GM23338 (cell line): ENCODE data around the gene TMUB1. TPM values are rescaled to one million over a fixed set of nuclear protein-coding genes. Genes with fewer than 3 reads are reported as not detected.

Experiments used
- ATAC-seq: fragments of 200-7000 bp; cut with Tn5 transposase; 3 replicates; pipeline ENCODE4 v1.9.1; 2020
- DNase-seq: peaks from one replicate; pipeline ENCODE4 v3.0.0-alpha.2; 2015; ENCODE audit warnings: low spot score
- H2AFZ ChIP-seq: fragments of 200-600 bp; sonication (generic); 2 replicates; pipeline ENCODE4 v1.8.0; 2016; ENCODE audit warnings: antibody characterized with exemption, mild to moderate bottlenecking, moderate library complexity
- H3F3A ChIP-seq: fragments of 200-600 bp; sonication (generic); replicated peaks from 2 replicates; pipeline ENCODE4 v1.8.0; 2017; ENCODE audit warnings: antibody characterized with exemption, mixed run types, low read depth
- H3K27ac ChIP-seq: fragments of 200-600 bp; sonication (generic); 2 replicates; pipeline ENCODE4 v1.6.1; 2016; ENCODE audit warnings: low read depth
- H3K27me3 ChIP-seq: fragments of 200-600 bp; sonication (generic); 2 replicates; pipeline ENCODE4 v1.8.0; 2016; ENCODE audit warnings: mild to moderate bottlenecking, mixed run types, moderate library complexity; ENCODE audit not compliant: insufficient read depth
- H3K36me3 ChIP-seq: fragments of 200-600 bp; sonication (generic); 2 replicates; pipeline ENCODE4 v1.8.0; 2016; ENCODE audit warnings: mild to moderate bottlenecking; ENCODE audit not compliant: insufficient read depth
- H3K4me1 ChIP-seq: fragments of 200-600 bp; sonication (generic); 2 replicates; pipeline ENCODE4 v1.8.0; 2016; ENCODE audit warnings: mild to moderate bottlenecking, moderate library complexity; ENCODE audit not compliant: insufficient read depth
- H3K4me2 ChIP-seq: fragments of 200-600 bp; sonication (generic); 2 replicates; pipeline ENCODE4 v1.7.1; 2017; ENCODE audit warnings: mixed run types
- H3K4me3 ChIP-seq: fragments of 200-600 bp; sonication (generic); 2 replicates; pipeline ENCODE4 v1.6.1; 2016; ENCODE audit warnings: mixed run types
- H3K79me2 ChIP-seq: fragments of 200-600 bp; sonication (generic); replicated peaks from 2 replicates; pipeline ENCODE4 v1.8.0; 2017; ENCODE audit warnings: mild to moderate bottlenecking; ENCODE audit not compliant: insufficient read depth
- H3K9me2 ChIP-seq: fragments of 200-600 bp; sonication (generic); 2 replicates; pipeline ENCODE4 v1.8.0; 2017; ENCODE audit not compliant: insufficient read depth
- H4K20me1 ChIP-seq: fragments of 200-600 bp; sonication (generic); replicated peaks from 2 replicates; pipeline ENCODE4 v1.8.0; 2017; ENCODE audit warnings: mild to moderate bottlenecking; ENCODE audit not compliant: insufficient read depth
- H3K27ac Mint-ChIP-seq: 2 replicates; pipeline ENCODE4 v1.8.0; 2020; ENCODE audit warnings: inconsistent platforms, mild to moderate bottlenecking, moderate library complexity, mixed read lengths
- H3K27me3 Mint-ChIP-seq: 3 replicates; pipeline ENCODE4 v1.8.0; 2022; ENCODE audit warnings: low read depth, mild to moderate bottlenecking, moderate library complexity, mixed read lengths, inconsistent platforms; ENCODE audit not compliant: insufficient read depth, poor library complexity
- H3K36me3 Mint-ChIP-seq: 3 replicates; pipeline ENCODE4 v1.8.0; 2021; ENCODE audit warnings: low read depth, mild to moderate bottlenecking, inconsistent platforms, moderate library complexity, mixed read lengths
- H3K4me1 Mint-ChIP-seq: 3 replicates; pipeline ENCODE4 v1.8.0; 2020; ENCODE audit warnings: mild to moderate bottlenecking, inconsistent platforms, mixed read lengths
- H3K4me3 Mint-ChIP-seq: 3 replicates; pipeline ENCODE4 v1.8.0; 2021; ENCODE audit warnings: moderate library complexity, mild to moderate bottlenecking, inconsistent platforms, mixed read lengths
- H3K9me3 Mint-ChIP-seq: 3 replicates; pipeline ENCODE4 v1.8.0; 2020; ENCODE audit warnings: moderate library complexity, mild to moderate bottlenecking, inconsistent platforms, mixed read lengths
- CREB1 ChIP-seq: fragments of 250-450 bp; sonication (Bioruptor Pico); IDR thresholded peaks from 2 replicates; pipeline ENCODE4 v1.5.0; 2020; ENCODE audit warnings: low read depth, mild to moderate bottlenecking, moderate library complexity
- CTCF ChIP-seq, 2 experiments: fragments of 200-600 bp in 1 of 2; sonication (generic) in 1 of 2; conservative IDR thresholded peaks; 2 replicates each; pipeline versions ENCODE4 v1.5.1 to v1.6.1; 2016 to 2017; ENCODE audit warnings: antibody characterized with exemption in 2 of 2, low read depth in 2 of 2, mild to moderate bottlenecking in 2 of 2, moderate library complexity in 1 of 2
- EZH2 ChIP-seq: fragments of 200-600 bp; sonication (generic); IDR thresholded peaks from one replicate; pipeline ENCODE4 v1.8.0; 2017; ENCODE audit warnings: antibody characterized with exemption, mild to moderate bottlenecking, low read depth; ENCODE audit not compliant: unreplicated experiment
- EZH2phosphoT487 ChIP-seq: fragments of 200-600 bp; sonication (generic); IDR thresholded peaks from one replicate; pipeline ENCODE4 v1.8.1; 2018; ENCODE audit warnings: antibody characterized with exemption; ENCODE audit not compliant: unreplicated experiment
- JUNB ChIP-seq: IDR thresholded peaks from one replicate; pipeline ENCODE4 v1.6.1; 2016; ENCODE audit warnings: antibody characterized with exemption; ENCODE audit not compliant: unreplicated experiment
- NANOG ChIP-seq: IDR thresholded peaks from 2 replicates; pipeline ENCODE4 v1.6.1; 2016; ENCODE audit warnings: antibody characterized with exemption, borderline replicate concordance
- POLR2AphosphoS5 ChIP-seq: IDR thresholded peaks from 2 replicates; pipeline ENCODE4 v1.6.1; 2016; ENCODE audit warnings: antibody characterized with exemption, low read depth
- REST ChIP-seq: IDR thresholded peaks from one replicate; pipeline ENCODE4 v1.6.1; 2018; ENCODE audit warnings: antibody characterized with exemption; ENCODE audit not compliant: unreplicated experiment
- STAT1 ChIP-seq: IDR thresholded peaks from one replicate; pipeline ENCODE4 v1.6.1; 2016; ENCODE audit warnings: antibody characterized with exemption; ENCODE audit not compliant: unreplicated experiment
- ZNF114 ChIP-seq: fragments of 250-450 bp; sonication (Bioruptor Pico); IDR thresholded peaks from 2 replicates; pipeline ENCODE4 v1.5.0; 2020; ENCODE audit warnings: mild to moderate bottlenecking, moderate library complexity
- ZNF331 ChIP-seq: fragments of 250-450 bp; sonication (Bioruptor Pico); IDR thresholded peaks from 2 replicates; pipeline ENCODE4 v1.5.0; 2020; ENCODE audit warnings: low read depth, mild to moderate bottlenecking, moderate library complexity
- polyA plus RNA-seq: library from polyadenylated mRNA; unstranded; fragments of >200 nt; fragmentation: Nextera tagmentation; extraction: Ambion mirVana; gene quantifications from 2 replicates; pipeline ENCODE4 v1.2.1, GENCODE V29; 2016
- total RNA-seq: library from RNA; depleted of rRNA; stranded (reverse); fragments of >200 nt; shearing (Covaris generic); gene quantifications from 2 replicates; pipeline ENCODE4 v1.2.3, GENCODE V29; 2014
- TF ChIP-seq, protein P1 (sequence below): IDR thresholded peaks from 2 replicates; pipeline ENCODE4 v1.6.1; 2016; ENCODE audit warnings: antibody characterized with exemption
- TF ChIP-seq, protein P2 (sequence below): fragments of 250-450 bp; sonication (Bioruptor Pico); IDR thresholded peaks from 2 replicates; pipeline ENCODE4 v1.5.0; 2020; ENCODE audit warnings: mild to moderate bottlenecking, moderate library complexity

The TMUB1 gene
- total and polyA plus RNA-seq, 2 experiments from 2014 or later: 47.6 to 61.1 TPM

DNA sequence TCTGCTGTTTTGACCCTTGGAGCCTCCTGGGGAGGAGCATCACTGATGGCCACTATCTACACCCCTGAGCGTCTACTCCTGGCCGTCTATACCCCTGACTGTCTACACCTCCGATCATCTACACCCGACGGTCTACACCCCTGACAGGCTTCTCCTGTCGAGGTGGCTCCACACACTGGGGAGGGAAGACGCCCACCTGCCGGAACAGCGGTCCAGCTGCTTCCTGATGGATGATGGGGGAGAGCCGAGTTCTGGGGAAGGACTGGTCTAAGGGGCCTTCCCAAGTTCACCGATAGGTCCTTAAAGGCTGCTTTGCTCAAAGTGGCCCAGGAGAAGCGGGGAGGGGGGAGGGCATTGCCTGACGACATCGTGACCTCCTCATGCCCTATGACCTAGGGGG lies 44.9 kb upstream of the TMUB1 start:
- DNase-seq: no peak
- Mint-ChIP-seq H3K4me3 (no peak overlapping the region; the same call in 2 of the 3 replicates), H3K27ac (no peak overlapping the region), H3K4me1 (peaks cover 34% of the 10 kb centered on the region), H3K9me3 (no peaks in the 10 kb centered on the region), H3K27me3 (peaks cover 43% of the 10 kb centered on the region), H3K36me3 (peaks cover 33% of the 10 kb centered on the region)
- Histone ChIP-seq H3K27me3 (peaks cover 22% of the 10 kb centered on the region), H3K27ac (no peak overlapping the region), H3K36me3 (no peaks in the 10 kb centered on the region), H3K9me2 (no peaks in the 10 kb centered on the region), H4K20me1 (peaks cover 23% of the 10 kb centered on the region), H2AFZ (no peak overlapping the region), H3K4me3 (no peak overlapping the region), H3K79me2 (no peaks in the 10 kb centered on the region), H3K4me1 (peaks cover 12% of the 10 kb centered on the region), H3F3A (peaks cover 21% of the 10 kb centered on the region), H3K4me2 (no peak overlapping the region)
- TF ChIP-seq, protein P1, sequence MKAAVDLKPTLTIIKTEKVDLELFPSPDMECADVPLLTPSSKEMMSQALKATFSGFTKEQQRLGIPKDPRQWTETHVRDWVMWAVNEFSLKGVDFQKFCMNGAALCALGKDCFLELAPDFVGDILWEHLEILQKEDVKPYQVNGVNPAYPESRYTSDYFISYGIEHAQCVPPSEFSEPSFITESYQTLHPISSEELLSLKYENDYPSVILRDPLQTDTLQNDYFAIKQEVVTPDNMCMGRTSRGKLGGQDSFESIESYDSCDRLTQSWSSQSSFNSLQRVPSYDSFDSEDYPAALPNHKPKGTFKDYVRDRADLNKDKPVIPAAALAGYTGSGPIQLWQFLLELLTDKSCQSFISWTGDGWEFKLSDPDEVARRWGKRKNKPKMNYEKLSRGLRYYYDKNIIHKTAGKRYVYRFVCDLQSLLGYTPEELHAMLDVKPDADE: no peak
- TF ChIP-seq REST (no peak), POLR2AphosphoS5 (no peak), NANOG (no peak), ZNF331 (no peak), CREB1 (CRISPR knock-in tag) (no peak), JUNB (no peak), EZH2 (no peak), ZNF114 (no peak), EZH2phosphoT487 (no peak), CTCF (conservative IDR thresholded peaks at IDR 0.05; ENCODE audit: low read depth in 2 of 2) (no peak), STAT1 (no peak)
- TF ChIP-seq, protein P2, sequence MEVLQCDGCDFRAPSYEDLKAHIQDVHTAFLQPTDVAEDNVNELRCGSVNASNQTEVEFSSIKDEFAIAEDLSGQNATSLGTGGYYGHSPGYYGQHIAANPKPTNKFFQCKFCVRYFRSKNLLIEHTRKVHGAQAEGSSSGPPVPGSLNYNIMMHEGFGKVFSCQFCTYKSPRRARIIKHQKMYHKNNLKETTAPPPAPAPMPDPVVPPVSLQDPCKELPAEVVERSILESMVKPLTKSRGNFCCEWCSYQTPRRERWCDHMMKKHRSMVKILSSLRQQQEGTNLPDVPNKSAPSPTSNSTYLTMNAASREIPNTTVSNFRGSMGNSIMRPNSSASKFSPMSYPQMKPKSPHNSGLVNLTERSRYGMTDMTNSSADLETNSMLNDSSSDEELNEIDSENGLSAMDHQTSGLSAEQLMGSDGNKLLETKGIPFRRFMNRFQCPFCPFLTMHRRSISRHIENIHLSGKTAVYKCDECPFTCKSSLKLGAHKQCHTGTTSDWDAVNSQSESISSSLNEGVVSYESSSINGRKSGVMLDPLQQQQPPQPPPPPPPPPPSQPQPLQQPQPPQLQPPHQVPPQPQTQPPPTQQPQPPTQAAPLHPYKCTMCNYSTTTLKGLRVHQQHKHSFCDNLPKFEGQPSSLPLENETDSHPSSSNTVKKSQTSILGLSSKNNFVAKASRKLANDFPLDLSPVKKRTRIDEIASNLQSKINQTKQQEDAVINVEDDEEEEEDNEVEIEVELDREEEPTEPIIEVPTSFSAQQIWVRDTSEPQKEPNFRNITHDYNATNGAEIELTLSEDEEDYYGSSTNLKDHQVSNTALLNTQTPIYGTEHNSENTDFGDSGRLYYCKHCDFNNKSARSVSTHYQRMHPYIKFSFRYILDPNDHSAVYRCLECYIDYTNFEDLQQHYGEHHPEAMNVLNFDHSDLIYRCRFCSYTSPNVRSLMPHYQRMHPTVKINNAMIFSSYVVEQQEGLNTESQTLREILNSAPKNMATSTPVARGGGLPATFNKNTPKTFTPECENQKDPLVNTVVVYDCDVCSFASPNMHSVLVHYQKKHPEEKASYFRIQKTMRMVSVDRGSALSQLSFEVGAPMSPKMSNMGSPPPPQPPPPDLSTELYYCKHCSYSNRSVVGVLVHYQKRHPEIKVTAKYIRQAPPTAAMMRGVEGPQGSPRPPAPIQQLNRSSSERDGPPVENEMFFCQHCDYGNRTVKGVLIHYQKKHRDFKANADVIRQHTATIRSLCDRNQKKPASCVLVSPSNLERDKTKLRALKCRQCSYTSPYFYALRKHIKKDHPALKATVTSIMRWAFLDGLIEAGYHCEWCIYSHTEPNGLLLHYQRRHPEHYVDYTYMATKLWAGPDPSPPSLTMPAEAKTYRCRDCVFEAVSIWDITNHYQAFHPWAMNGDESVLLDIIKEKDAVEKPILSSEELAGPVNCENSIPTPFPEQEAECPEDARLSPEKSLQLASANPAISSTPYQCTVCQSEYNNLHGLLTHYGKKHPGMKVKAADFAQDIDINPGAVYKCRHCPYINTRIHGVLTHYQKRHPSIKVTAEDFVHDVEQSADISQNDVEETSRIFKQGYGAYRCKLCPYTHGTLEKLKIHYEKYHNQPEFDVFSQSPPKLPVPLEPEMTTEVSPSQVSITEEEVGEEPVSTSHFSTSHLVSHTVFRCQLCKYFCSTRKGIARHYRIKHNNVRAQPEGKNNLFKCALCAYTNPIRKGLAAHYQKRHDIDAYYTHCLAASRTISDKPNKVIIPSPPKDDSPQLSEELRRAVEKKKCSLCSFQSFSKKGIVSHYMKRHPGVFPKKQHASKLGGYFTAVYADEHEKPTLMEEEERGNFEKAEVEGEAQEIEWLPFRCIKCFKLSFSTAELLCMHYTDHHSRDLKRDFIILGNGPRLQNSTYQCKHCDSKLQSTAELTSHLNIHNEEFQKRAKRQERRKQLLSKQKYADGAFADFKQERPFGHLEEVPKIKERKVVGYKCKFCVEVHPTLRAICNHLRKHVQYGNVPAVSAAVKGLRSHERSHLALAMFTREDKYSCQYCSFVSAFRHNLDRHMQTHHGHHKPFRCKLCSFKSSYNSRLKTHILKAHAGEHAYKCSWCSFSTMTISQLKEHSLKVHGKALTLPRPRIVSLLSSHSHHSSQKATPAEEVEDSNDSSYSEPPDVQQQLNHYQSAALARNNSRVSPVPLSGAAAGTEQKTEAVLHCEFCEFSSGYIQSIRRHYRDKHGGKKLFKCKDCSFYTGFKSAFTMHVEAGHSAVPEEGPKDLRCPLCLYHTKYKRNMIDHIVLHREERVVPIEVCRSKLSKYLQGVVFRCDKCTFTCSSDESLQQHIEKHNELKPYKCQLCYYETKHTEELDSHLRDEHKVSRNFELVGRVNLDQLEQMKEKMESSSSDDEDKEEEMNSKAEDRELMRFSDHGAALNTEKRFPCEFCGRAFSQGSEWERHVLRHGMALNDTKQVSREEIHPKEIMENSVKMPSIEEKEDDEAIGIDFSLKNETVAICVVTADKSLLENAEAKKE (CRISPR knock-in tag): no peak
- no peak for ATAC-seq
